ENCODE measurements around the gene SLC1A4.
"Not testable (repeated sequence)": the region's sequence is repeated elsewhere in the genome, so short reads cannot be mapped to it uniquely, and the experiment has no call there.

Gene SLC1A4

DNA sequence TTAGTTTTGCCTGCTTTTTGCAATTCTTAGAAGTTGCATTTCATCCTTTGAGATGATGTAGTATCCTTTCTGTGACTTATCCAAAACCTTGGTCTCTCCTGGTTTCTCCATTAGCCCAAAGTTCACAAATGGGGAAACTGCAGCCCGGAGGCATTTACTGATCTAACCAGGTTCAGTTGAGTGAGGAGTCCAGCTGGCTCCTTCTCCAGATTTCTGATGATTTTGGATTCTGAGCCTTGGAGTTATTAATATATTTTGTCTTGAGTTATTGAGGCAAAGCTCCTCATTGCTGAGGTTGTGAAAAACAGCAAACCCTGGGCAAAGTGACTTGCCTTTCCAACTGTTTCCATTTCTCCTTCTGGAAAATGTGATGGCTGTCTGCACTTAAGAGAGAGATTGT is 1.7 kb downstream of the SLC1A4 start:
- Mint-ChIP-seq H3K27ac (peak overlapping the region; percentile 75), H3K9me3 (no peaks in the 10 kb centered on the region), H3K4me1 (ENCODE audit: low read depth) (peaks cover 62% of the 10 kb centered on the region), H3K36me3 (ENCODE audit: low read depth) (peaks cover 3% of the 10 kb centered on the region), H3K4me3 (peak overlapping the region; percentile 84), H3K27me3 (peaks cover 4% of the 10 kb centered on the region)
- intact Hi-C loops (cut with micrococcal nuclease): no loop called here

- Mint-ChIP-seq H3K9me3 (no peaks in the 10 kb centered on the region), H3K27ac (no peak overlapping the region), H3K4me3 (no peak overlapping the region), H3K36me3 (ENCODE audit: low read depth) (peaks cover 5% of the 10 kb centered on the region), H3K4me1 (ENCODE audit: low read depth) (peaks cover 51% of the 10 kb centered on the region), H3K27me3 (peaks cover 4% of the 10 kb centered on the region)
- intact Hi-C loops (cut with micrococcal nuclease): no loop called here
These were observed 3.0 kb downstream of the SLC1A4 start for GRCh38 chr2:64992218-64992617.

GRCh38 chr2:64992990-64993389 is 3.8 kb downstream of the SLC1A4 start:
- peaks cover 10% of the 10 kb centered on the region for H3K36me3 Mint-ChIP-seq (ENCODE audit: low read depth)
- H3K27me3 Mint-ChIP-seq: peaks cover 4% of the 10 kb centered on the region
- H3K9me3 Mint-ChIP-seq: no peaks in the 10 kb centered on the region
- no peak overlapping the region for H3K4me3 Mint-ChIP-seq
- H3K4me1 Mint-ChIP-seq (ENCODE audit: low read depth): peaks cover 45% of the 10 kb centered on the region
- no peak overlapping the region for H3K27ac Mint-ChIP-seq
- intact Hi-C loops (cut with micrococcal nuclease): no loop called here

DNA sequence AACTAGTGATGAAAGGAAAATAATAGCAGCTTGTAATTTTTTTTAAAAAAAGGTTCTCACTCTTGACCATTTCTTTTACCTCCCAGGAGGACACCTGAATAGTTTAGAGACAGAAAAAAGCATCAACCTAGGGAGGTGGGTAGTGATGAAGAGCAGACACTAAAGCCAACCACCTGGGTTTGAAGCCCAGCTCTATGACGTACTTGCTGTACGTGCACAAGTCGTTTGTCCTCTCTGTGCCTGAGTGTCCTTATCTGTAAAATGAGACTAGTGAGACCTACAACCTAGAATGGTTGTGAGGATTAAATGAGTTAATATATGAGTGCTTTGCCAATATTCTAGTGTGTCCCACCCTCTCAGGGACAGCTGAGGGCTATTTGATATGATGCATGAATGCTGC is 5.8 kb downstream of the SLC1A4 start:
- peaks cover 4% of the 10 kb centered on the region for H3K27me3 Mint-ChIP-seq
- no peaks in the 10 kb centered on the region for H3K9me3 Mint-ChIP-seq
- no peak overlapping the region for H3K4me3 Mint-ChIP-seq
- no peak overlapping the region for H3K27ac Mint-ChIP-seq
- intact Hi-C loops (cut with micrococcal nuclease): no loop called here
- H3K4me1 Mint-ChIP-seq (ENCODE audit: low read depth): peaks cover 46% of the 10 kb centered on the region
- H3K36me3 Mint-ChIP-seq (ENCODE audit: low read depth): peaks cover 22% of the 10 kb centered on the region

GRCh38 chr2:64996871-64997307 is 7.7 kb downstream of the SLC1A4 start:
- intact Hi-C loops (cut with micrococcal nuclease): no loop called here
- no peaks in the 10 kb centered on the region for H3K9me3 Mint-ChIP-seq
- H3K27me3 Mint-ChIP-seq: no peaks in the 10 kb centered on the region
- peaks cover 37% of the 10 kb centered on the region for H3K4me1 Mint-ChIP-seq (ENCODE audit: low read depth)
- no peak overlapping the region for H3K27ac Mint-ChIP-seq
- H3K36me3 Mint-ChIP-seq (ENCODE audit: low read depth): peaks cover 22% of the 10 kb centered on the region
- H3K4me3 Mint-ChIP-seq: no peak overlapping the region

GRCh38 chr2:64998658-64999061 is 9.5 kb downstream of the SLC1A4 start:
- H3K9me3 Mint-ChIP-seq: no peaks in the 10 kb centered on the region
- H3K4me3 Mint-ChIP-seq: no peak overlapping the region
- H3K27me3 Mint-ChIP-seq: no peaks in the 10 kb centered on the region
- peaks cover 20% of the 10 kb centered on the region for H3K4me1 Mint-ChIP-seq (ENCODE audit: low read depth)
- intact Hi-C loops (cut with micrococcal nuclease): no loop called here
- H3K36me3 Mint-ChIP-seq (ENCODE audit: low read depth): peaks cover 31% of the 10 kb centered on the region
- H3K27ac Mint-ChIP-seq: no peak overlapping the region

GRCh38 chr2:64999754-65000153 is 10.6 kb downstream of the SLC1A4 start:
- Mint-ChIP-seq H3K27ac (no peak overlapping the region), H3K27me3 (no peaks in the 10 kb centered on the region), H3K36me3 (ENCODE audit: low read depth) (peaks cover 34% of the 10 kb centered on the region), H3K4me1 (ENCODE audit: low read depth) (peaks cover 11% of the 10 kb centered on the region), H3K9me3 (no peaks in the 10 kb centered on the region), H3K4me3 (no peak overlapping the region)
- intact Hi-C loops (cut with micrococcal nuclease): loop anchor here (2.0 kb wide), 1 partner anchor 31 kb away; no protein-coding TSS in a partner anchor

DNA sequence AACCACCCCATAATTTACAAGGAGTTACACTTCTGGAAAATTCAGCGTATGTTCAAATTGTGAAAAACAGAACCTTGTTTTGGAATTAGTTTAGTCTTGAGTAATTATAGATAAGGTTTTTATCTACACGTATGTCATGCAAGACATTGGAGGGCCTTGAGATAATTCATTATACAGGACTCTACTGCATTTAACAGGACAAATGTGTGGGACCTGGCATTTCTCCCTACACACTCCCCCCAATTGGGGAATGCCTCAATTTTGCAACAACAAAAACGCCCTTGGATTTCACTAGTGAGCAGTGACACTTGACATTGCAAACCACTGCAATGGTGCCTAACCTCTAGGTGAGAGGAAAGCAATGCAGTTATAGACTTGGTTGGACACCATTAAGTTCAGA is 11.4 kb downstream of the SLC1A4 start:
- Mint-ChIP-seq H3K36me3 (ENCODE audit: low read depth) (peaks cover 41% of the 10 kb centered on the region), H3K27ac (no peak overlapping the region), H3K9me3 (no peaks in the 10 kb centered on the region), H3K27me3 (no peaks in the 10 kb centered on the region), H3K4me1 (ENCODE audit: low read depth) (peaks cover 10% of the 10 kb centered on the region), H3K4me3 (no peak overlapping the region)
- intact Hi-C loops (cut with micrococcal nuclease): loop anchor here (2.0 kb wide), 1 partner anchor 30 kb away; no protein-coding TSS in a partner anchor

DNA sequence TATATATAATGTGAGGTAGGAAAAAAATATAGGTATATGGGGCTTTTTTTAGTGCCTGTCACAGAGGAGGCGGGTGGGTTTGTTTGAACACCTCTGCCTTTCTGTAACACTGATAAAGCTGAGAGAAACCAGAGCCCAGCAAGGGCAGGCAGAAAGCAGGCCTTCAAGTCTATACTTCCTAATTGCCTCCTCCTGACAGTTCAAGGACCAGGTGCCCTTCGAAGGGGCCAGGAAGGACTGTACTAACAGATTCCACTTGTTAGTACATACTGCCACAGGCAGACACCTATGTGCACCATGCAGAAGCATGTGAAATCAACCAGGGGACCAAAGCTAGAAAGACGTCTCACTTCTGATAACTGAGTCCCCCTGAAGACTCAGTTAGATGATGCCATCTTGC is 13.8 kb downstream of the SLC1A4 start:
- H3K4me1 Mint-ChIP-seq (ENCODE audit: low read depth): peaks cover 10% of the 10 kb centered on the region
- intact Hi-C loops (cut with micrococcal nuclease): no loop called here
- H3K4me3 Mint-ChIP-seq: no peak overlapping the region
- no peaks in the 10 kb centered on the region for H3K9me3 Mint-ChIP-seq
- H3K27me3 Mint-ChIP-seq: no peaks in the 10 kb centered on the region
- H3K27ac Mint-ChIP-seq: no peak overlapping the region
- H3K36me3 Mint-ChIP-seq (ENCODE audit: low read depth): peaks cover 42% of the 10 kb centered on the region

GRCh38 chr2:65004232-65004631 is 15.0 kb downstream of the SLC1A4 start:
- H3K9me3 Mint-ChIP-seq; H3K27ac Mint-ChIP-seq; H3K4me3 Mint-ChIP-seq; H3K27me3 Mint-ChIP-seq; H3K4me1 Mint-ChIP-seq (ENCODE audit: low read depth); intact Hi-C loops (cut with micrococcal nuclease): not testable (repeated sequence)
- peaks cover 38% of the 10 kb centered on the region for H3K36me3 Mint-ChIP-seq (ENCODE audit: low read depth)

DNA sequence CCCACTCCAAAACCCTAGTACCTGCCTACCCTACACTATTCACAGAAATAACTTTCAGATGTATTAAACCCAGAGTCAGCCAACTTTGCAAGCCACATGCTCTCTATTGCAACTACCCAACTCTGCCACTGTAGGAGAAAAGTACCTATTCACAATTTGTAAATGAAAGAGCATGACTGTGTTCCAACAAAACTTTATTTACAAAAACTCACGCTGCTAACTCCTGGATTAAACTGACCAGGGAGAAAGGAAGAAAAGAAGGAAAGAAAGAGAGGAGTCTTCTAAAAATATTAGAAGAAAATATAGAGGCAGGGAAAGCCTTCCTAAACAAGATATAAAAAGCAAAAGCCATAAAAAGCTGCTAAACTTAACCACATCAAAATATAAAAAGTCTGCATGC is 24.6 kb downstream of the SLC1A4 start:
- intact Hi-C loops (cut with micrococcal nuclease): no loop called here
- Mint-ChIP-seq H3K27me3 (no peaks in the 10 kb centered on the region), H3K4me1 (ENCODE audit: low read depth) (peaks cover 39% of the 10 kb centered on the region), H3K27ac (no peak overlapping the region), H3K4me3 (no peak overlapping the region), H3K9me3 (no peaks in the 10 kb centered on the region), H3K36me3 (ENCODE audit: low read depth) (peaks cover 78% of the 10 kb centered on the region)

DNA sequence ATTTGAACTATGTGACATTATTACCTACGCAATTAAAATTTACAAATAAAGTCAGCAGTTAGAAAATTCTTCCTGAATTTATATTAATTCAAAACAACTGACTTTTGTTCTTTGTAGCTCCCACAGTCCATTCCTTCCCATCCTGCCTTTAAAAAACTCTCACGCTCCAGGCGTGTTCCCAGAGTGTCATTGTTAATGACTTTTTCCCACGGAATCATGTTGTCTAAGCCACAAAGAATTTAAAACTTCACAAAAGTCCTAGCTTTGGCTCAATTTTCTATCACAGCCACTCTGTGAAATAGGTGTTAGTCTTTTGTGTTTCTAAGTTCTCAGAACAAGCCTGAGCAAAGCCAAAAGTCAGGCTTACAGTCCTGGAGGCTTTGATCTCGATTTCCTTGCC is 26.5 kb downstream of the SLC1A4 start:
- peaks cover 56% of the 10 kb centered on the region for H3K4me1 Mint-ChIP-seq (ENCODE audit: low read depth)
- peak overlapping the region; percentile 93 for H3K27ac Mint-ChIP-seq
- no peaks in the 10 kb centered on the region for H3K27me3 Mint-ChIP-seq
- H3K4me3 Mint-ChIP-seq: no peak overlapping the region
- H3K9me3 Mint-ChIP-seq: no peaks in the 10 kb centered on the region
- intact Hi-C loops (cut with micrococcal nuclease): no loop called here
- peaks cover 79% of the 10 kb centered on the region for H3K36me3 Mint-ChIP-seq (ENCODE audit: low read depth)

- peaks cover 56% of the 10 kb centered on the region for H3K4me1 Mint-ChIP-seq (ENCODE audit: low read depth)
- H3K27ac Mint-ChIP-seq: peak overlapping the region; percentile 93
- peak overlapping the region; percentile 20 for H3K4me3 Mint-ChIP-seq
- intact Hi-C loops (cut with micrococcal nuclease): no loop called here
- H3K36me3 Mint-ChIP-seq (ENCODE audit: low read depth): peaks cover 79% of the 10 kb centered on the region
- no peaks in the 10 kb centered on the region for H3K9me3 Mint-ChIP-seq
- no peaks in the 10 kb centered on the region for H3K27me3 Mint-ChIP-seq
These were observed 27.6 kb downstream of the SLC1A4 start for GRCh38 chr2:65016789-65017188.

DNA sequence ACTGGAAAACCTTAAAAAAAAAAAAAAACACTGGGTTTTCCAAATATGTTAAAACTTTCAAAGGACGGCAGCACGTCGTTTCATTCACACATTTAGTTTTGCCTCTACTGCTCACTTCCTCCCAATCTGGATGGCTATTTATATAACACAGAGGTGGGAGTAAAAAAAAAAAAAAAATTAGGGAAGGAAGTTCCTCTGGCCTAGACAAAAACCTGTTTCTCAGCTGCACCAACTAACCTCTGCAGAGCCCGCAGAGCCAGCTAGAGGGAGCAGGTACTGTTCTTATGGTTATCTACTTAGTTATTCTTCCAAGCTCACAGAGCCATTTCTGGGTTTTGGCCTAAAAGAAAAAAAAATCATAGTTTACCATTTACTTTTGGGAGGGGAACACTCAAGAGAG is 28.1 kb downstream of the SLC1A4 start:
- H3K36me3 Mint-ChIP-seq (ENCODE audit: low read depth): peaks cover 79% of the 10 kb centered on the region
- H3K27ac Mint-ChIP-seq: peak overlapping the region; percentile 93
- peaks cover 56% of the 10 kb centered on the region for H3K4me1 Mint-ChIP-seq (ENCODE audit: low read depth)
- intact Hi-C loops (cut with micrococcal nuclease): no loop called here
- H3K9me3 Mint-ChIP-seq: no peaks in the 10 kb centered on the region
- no peaks in the 10 kb centered on the region for H3K27me3 Mint-ChIP-seq
- no peak overlapping the region for H3K4me3 Mint-ChIP-seq

DNA sequence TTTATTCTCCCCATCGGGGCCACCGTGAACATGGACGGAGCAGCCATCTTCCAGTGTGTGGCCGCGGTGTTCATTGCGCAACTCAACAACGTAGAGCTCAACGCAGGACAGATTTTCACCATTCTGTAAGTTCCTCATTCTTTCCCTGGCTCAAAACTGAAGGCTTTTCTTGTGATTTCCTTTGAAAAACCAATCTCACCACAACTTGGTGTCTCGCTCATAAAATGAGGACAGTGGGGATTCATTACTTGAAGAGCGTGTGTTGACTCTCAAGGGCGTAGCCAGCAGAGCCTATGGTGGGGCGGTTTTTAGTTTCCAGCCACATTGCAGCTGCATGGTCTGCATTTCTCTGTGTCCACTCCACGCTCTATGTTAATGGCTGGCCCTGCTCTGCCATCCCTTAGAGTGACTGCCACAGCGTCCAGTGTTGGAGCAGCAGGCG is 29.0 kb downstream of the SLC1A4 start:
- intact Hi-C loops (cut with micrococcal nuclease): loop anchor here (2.0 kb wide), 1 partner anchor 29 kb away; the partner anchor contains the start of gene SLC1A4
- Mint-ChIP-seq H3K27ac (peak overlapping the region; percentile 93), H3K9me3 (no peaks in the 10 kb centered on the region), H3K36me3 (ENCODE audit: low read depth) (peaks cover 79% of the 10 kb centered on the region), H3K27me3 (no peaks in the 10 kb centered on the region), H3K4me1 (ENCODE audit: low read depth) (peaks cover 62% of the 10 kb centered on the region), H3K4me3 (peak overlapping the region; percentile 60)
